Activated CD4-positive, alpha-beta T cell treated with anti-CD3 and anti-CD28 coated beads, Interleukin-2, amount 10 ng/mL, durations not matched to agents 24 days and 14 days (primary cell): ENCODE measurements around the gene KLHL2. TPM values are rescaled to one million over a fixed set of nuclear protein-coding genes. Genes with fewer than 3 reads are reported as not detected.

Source experiments
- DNase-seq: peaks from one replicate; pipeline ENCODE4 v3.0.0; 2022
- H3K27ac Mint-ChIP-seq: one replicate; pipeline ENCODE4 v1.8.0; 2022; ENCODE audit warnings: mild to moderate bottlenecking, mixed read lengths
- H3K27me3 Mint-ChIP-seq: one replicate; pipeline ENCODE4 v1.8.0; 2022; ENCODE audit warnings: mixed read lengths
- H3K36me3 Mint-ChIP-seq: one replicate; pipeline ENCODE4 v1.8.0; 2022; ENCODE audit warnings: low read depth, mild to moderate bottlenecking, mixed read lengths
- H3K4me1 Mint-ChIP-seq: one replicate; pipeline ENCODE4 v1.8.0; 2021; ENCODE audit warnings: mixed read lengths
- H3K4me3 Mint-ChIP-seq: one replicate; pipeline ENCODE4 v1.8.0; 2022; ENCODE audit warnings: mild to moderate bottlenecking, moderate library complexity, mixed read lengths
- H3K9me3 Mint-ChIP-seq: one replicate; pipeline ENCODE4 v1.8.0; 2021; ENCODE audit warnings: mixed read lengths
- intact Hi-C: fragments of 100-400 bp; cut with micrococcal nuclease; formaldehyde crosslinking; loops from one replicate; pipeline ENCODE4 v1.15.1; 2023
- total RNA-seq: library from RNA; stranded (reverse); gene quantifications from 2 replicates; pipeline ENCODE4 v1.2.3, GENCODE V29; 2022

KLHL2 gene
- total RNA-seq, 1 donor from 2014 or later = 39.5 TPM

GRCh38 chr4:165368567-165368966 is 161.2 kb downstream of the KLHL2 start:
- H3K36me3 Mint-ChIP-seq = no peaks in the 10 kb centered on the region
- H3K4me1 Mint-ChIP-seq = no peaks in the 10 kb centered on the region
- no peaks in the 10 kb centered on the region for H3K9me3 Mint-ChIP-seq
- no peak for DNase-seq
- H3K27ac Mint-ChIP-seq = no peak overlapping the region
- intact Hi-C loops = no loop called here
- H3K27me3 Mint-ChIP-seq = peaks cover 22% of the 10 kb centered on the region
- H3K4me3 Mint-ChIP-seq = no peak overlapping the region

DNA sequence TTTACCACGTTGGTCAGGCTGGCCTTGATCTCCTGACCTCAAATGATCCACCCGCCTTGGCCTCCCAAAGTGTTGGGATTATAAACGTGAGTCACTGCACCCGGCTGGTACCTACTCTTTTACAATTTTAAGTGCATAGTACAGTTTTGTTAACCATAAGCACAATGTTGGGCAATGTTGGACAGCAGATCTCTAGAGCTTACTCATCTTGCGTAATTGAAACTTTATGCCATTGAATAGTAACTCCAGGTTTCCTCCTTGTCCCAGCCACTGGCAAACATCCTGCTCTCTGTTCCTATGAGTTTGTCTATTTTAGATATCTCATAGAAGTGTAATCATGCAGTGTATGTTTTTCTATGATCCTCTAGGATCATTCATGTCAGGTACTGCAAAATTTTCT is 162.2 kb downstream of the KLHL2 start:
- Mint-ChIP-seq H3K9me3 (no peaks in the 10 kb centered on the region), H3K27ac (no peak overlapping the region), H3K27me3 (peaks cover 30% of the 10 kb centered on the region), H3K4me1 (no peaks in the 10 kb centered on the region), H3K4me3 (no peak overlapping the region), H3K36me3 (no peaks in the 10 kb centered on the region)
- DNase-seq = no peak
- intact Hi-C loops = no loop called here

GRCh38 chr4:165370530-165370929 is 163.2 kb downstream of the KLHL2 start:
- H3K36me3 Mint-ChIP-seq = no peaks in the 10 kb centered on the region
- no peak overlapping the region for H3K4me3 Mint-ChIP-seq
- H3K27ac Mint-ChIP-seq = no peak overlapping the region
- no peak for DNase-seq
- intact Hi-C loops = no loop called here
- H3K9me3 Mint-ChIP-seq = no peaks in the 10 kb centered on the region
- peaks cover 3% of the 10 kb centered on the region for H3K4me1 Mint-ChIP-seq
- peaks cover 39% of the 10 kb centered on the region for H3K27me3 Mint-ChIP-seq

Other genes starting within 250 kb of the KLHL2 start
- gene TRIM61, start 229.9 kb upstream of the KLHL2 start, total RNA-seq = 3.4 and 3.7 TPM in 2 replicates
- not detected in 2 replicates for gene TRIM60, start 175.6 kb upstream of the KLHL2 start, total RNA-seq
- not detected in 2 replicates for gene TRIM75, start 153.7 kb upstream of the KLHL2 start, total RNA-seq
- gene TMEM192, start 94.7 kb upstream of the KLHL2 start, total RNA-seq = 10.0 and 11.0 TPM in 2 replicates
- 82.0 and 82.3 TPM in 2 replicates for gene MSMO1, start 120.1 kb downstream of the KLHL2 start, total RNA-seq
- gene CPE, start 171.4 kb downstream of the KLHL2 start, total RNA-seq = not detected in 2 replicates